NCI-H774 (cell line): ENCODE data around the gene TGM1.
"Not testable (repeated sequence)": the region's sequence is repeated elsewhere in the genome, so short reads cannot be mapped to it uniquely, and the experiment has no call there.

Experiments
- DNase-seq: peaks from one replicate; lab custom pipeline; 2025; lab: John Stamatoyannopoulos, UW

TGM1 gene

GRCh38 chr14:24234095-24235005 lies 28.6 kb downstream of the TGM1 start:
- DNase-seq = no peak

- DNase-seq = no peak
Observed at GRCh38 chr14:24233538-24233866, 29.5 kb downstream of the TGM1 start.

DNA sequence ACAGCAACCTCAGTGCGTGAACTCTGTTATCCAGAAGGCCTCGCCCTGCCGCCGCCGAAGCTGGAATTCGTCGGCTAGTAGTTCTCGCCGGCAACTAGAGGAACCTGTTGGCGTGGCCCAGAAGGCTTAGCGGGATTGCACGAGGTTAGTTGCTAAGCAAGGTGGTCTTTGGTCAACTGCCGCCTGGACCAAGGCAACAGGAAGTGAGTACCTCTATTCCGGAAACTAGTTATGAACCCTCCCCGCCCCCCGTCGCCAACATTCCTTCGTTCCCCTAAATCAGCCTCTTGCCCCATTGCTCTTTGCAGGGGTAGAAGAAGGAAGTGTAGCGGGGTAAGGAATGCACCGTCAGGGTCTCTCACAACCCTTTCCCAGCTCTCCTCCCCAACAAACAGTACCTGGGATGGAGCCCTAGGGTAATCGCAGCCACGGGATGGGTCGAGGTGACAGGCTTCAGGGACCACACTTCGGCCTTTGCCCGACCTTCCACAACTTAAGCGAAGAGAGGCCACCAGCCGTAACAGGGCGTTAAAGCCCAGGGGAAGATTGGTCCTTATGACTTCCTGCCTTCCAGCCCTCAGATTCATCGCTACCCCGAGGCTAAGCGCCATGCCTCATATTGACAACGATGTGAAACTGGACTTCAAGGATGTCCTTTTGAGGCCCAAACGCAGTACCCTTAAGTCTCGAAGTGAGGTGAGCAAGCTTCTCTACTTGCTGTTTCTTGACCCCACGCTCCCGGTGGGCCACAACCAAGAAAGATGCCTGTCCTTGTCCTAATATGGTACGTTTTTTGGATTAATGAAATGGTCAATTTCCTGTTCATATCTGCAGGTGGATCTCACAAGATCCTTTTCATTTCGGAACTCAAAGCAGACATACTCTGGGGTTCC lies 30.1 kb downstream of the TGM1 start, which contains the start of gene GMPR2:
Gene GMPR2, plus strand, starts transcription at position 285 of the 893 bp plus-strand sequence. Its CDS starts 325 bp downstream, at position 610.
- DNase-seq = peak; percentile 75

DNA sequence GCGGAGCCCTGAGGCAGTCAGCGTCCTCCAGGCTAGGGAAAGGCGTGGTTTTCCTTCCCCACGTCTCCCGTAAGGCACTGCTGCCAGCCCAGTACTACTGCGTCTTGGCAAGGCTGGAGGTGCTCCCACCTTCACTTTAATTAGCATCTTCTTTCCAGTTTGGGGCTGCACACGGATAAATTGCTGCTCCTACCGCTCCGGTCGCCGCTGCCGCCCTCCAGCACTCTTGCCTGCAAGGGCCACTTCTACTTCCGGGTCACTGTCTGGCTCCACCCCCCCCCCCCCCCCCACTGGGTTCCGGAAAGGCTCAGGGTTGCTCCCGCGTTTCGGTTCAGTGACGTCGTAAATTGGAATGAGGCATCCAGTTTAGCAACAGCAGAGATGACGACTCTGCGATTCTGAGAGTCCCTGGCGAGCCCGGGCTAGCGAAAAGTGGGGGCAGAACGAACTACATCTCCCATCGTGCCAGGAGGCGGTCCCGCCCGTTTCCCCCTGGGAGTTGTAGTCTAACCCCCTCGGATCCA lies 30.8 kb downstream of the TGM1 start, which contains the start of gene NEDD8:
Gene NEDD8, minus strand, starts transcription at position 247 of the 524 bp plus-strand sequence. Its CDS starts 100 bp downstream, at position 147.
- DNase-seq = peak; percentile 75

- no peak for DNase-seq
Observed at GRCh38 chr14:24231263-24232120, 31.5 kb downstream of the TGM1 start.

GRCh38 chr14:24228902-24229301 lies 34.1 kb downstream of the TGM1 start:
- DNase-seq = no peak

GRCh38 chr14:24226473-24226872 lies 36.5 kb downstream of the TGM1 start:
- DNase-seq = no peak

GRCh38 chr14:24224618-24225071 lies 38.3 kb downstream of the TGM1 start:
- DNase-seq = no peak

DNA sequence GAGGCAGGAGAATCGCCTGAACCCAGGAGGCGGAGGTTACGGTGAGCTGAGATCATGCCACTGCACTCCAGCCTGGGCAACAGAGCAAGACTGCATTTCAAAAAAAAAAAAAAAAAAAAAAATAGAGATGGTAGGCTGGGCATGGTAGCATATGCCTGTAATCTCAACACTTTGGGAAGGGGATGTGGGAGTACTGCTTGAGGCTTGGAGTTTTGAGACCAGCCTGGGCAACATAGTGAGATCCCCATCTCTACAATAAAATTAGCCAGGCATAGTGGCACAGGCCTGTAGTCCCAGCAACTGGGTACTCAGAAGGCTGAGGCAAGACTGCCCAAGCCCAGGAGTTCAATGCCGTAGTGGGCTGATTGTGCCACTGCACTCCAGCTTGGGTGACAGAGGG lies 40.0 kb downstream of the TGM1 start:
- not testable (repeated sequence) for DNase-seq

- DNase-seq = no peak
Observed at GRCh38 chr14:24219521-24219920, 43.5 kb downstream of the TGM1 start.

DNA sequence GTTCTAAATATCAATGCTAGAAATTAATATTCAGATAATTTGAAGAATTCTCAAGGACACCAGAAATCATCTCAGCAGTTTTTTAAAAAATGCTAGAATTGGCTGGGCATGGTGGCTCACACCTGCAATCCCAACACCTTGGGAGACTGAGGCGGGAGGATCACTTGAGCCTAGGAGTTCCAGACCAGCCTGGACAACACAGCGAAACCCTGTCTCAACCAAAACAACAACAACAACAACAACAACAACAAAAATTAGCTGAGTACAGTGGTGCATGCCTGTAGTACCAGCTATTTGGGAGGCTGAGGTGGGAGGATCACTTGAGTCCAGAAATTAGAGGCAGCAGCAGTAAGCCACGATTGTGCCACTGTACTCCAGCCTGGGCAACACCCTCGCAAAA lies 43.9 kb downstream of the TGM1 start:
- no peak for DNase-seq

GRCh38 chr14:24216876-24217275 lies 46.1 kb downstream of the TGM1 start:
- not testable (repeated sequence) for DNase-seq

GRCh38 chr14:24216345-24216699 lies 46.7 kb downstream of the TGM1 start:
- DNase-seq = no peak

DNA sequence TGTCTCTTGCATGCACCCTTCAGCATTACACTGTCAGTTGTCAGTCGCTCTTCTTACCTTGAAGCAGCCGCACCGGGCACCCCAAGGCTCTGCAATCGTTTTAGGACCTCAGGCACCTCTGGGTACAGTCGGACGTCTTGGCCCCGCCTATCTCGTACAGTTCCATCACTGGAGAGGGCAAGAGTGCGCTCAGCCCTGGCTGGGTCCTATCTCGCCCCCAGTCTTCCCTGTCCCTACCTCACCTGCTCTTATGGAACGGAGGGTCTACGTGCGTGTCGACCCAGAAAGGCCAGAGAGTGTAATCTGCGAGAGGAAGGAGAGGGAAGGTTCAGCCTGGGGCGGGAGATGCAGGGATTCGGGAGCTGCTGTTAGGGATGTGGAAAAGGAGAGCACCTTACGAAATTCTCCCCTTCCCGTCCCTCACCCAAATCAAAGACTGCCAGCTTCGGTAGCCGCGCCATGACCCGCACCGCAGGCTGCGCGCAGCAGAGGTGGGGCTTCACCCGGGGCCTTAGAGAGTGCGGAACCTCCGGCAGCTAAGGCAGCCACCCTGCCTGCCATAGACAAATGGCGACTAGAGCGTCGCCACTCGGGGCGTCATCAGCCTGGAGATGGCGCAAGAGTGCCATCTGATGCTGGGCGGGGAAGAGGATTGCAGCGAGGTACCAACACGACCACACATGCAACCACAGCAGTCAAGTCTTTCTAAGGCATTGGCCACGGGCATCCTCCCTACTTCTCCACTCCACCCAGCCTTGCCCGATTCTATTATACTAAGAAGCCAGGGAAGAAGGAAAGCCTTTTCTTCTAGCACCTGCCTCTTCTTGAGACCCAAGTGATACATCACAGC lies 47.3 kb downstream of the TGM1 start, which contains the start of gene MDP1:
Gene MDP1, minus strand, starts transcription at position 572 of the 850 bp plus-strand sequence. Its CDS starts 111 bp downstream, at position 461.
- DNase-seq = peak; percentile 86

GRCh38 chr14:24213866-24214662 lies 48.9 kb downstream of the TGM1 start:
- DNase-seq = no peak

- DNase-seq = peak; percentile 92
Observed at GRCh38 chr14:24212924-24213865, 49.8 kb downstream of the TGM1 start, which contains the start of gene CHMP4A. Gene CHMP4A (minus strand): TSS chr14:24213488. CDS start chr14:24213439, 49 bp downstream.

GRCh38 chr14:24211311-24211710 lies 51.7 kb downstream of the TGM1 start:
- no peak for DNase-seq

- DNase-seq = no peak
Observed at GRCh38 chr14:24207625-24208024, 55.4 kb downstream of the TGM1 start.
